ENCODE data around the gene PRKG1. TPM values are rescaled to one million over a fixed set of nuclear protein-coding genes. Genes with fewer than 3 reads are reported as not detected.

Gene PRKG1
- total and polyA plus RNA-seq, 2 experiments from 2014 or later: 10.7 to 21.8 TPM

GRCh38 chr10:51063659-51064535, 10.4 kb upstream of the PRKG1 start:
- H3K4me1 ChIP-seq (ENCODE audit: insufficient read depth): peaks cover 10% of the 10 kb centered on the region
- peak overlapping the region; percentile 31; the same call in 1 of the 2 replicates for H3K9ac ChIP-seq
- H4K20me1 ChIP-seq (ENCODE audit: insufficient read depth): no peaks in the 10 kb centered on the region
- no peak overlapping the region for H3K27ac ChIP-seq
- H3K9me3 ChIP-seq (ENCODE audit: low read depth): no peaks in the 10 kb centered on the region
- no peaks in the 10 kb centered on the region for H3K36me3 ChIP-seq (ENCODE audit: low read depth)
- H3K9me2 ChIP-seq (ENCODE audit: insufficient read depth): no peaks in the 10 kb centered on the region
- TF ChIP-seq EZH2 (IDR thresholded peaks at IDR 0.05; ENCODE audit: insufficient read depth, poor library complexity, severe bottlenecking): no peak
- no peak overlapping the region for H2AFZ ChIP-seq
- 0 to 4% methylated on average over 2 of the region's 2 CpGs for WGBS, 2 experiments (ENCODE audit: low coverage in 1 of 2, low lambda C conversion rate in 2 of 2, missing lambda C conversion rate in 2 of 2)
- H3K27me3 ChIP-seq (replicated peaks; ENCODE audit: insufficient read depth): no peaks in the 10 kb centered on the region
- peak overlapping the region; percentile 6 for H3K4me2 ChIP-seq (ENCODE audit: unreplicated experiment)
- no peak overlapping the region for H3K4me3 ChIP-seq
- peaks cover 51% of the 10 kb centered on the region; the same call in 1 of the 2 replicates for H3K79me2 ChIP-seq (ENCODE audit: insufficient read depth)
- in situ Hi-C loops (cut with MboI): loop anchor here (25.0 kb wide), 1 partner anchor 898 kb away; no protein-coding TSS in a partner anchor
- peaks cover 6% of the 10 kb centered on the region; the same call in 1 of the 2 replicates for H3F3A ChIP-seq (ENCODE audit: insufficient read depth)
- DNase-seq: peak; percentile 71

- Histone ChIP-seq H3K27ac (no peak overlapping the region), H2AFZ (no peak overlapping the region), H3K4me1 (ENCODE audit: insufficient read depth) (peaks cover 10% of the 10 kb centered on the region), H4K20me1 (ENCODE audit: insufficient read depth) (no peaks in the 10 kb centered on the region), H3K4me3 (no peak overlapping the region), H3F3A (ENCODE audit: insufficient read depth) (peaks cover 6% of the 10 kb centered on the region; the same call in 1 of the 2 replicates), H3K79me2 (ENCODE audit: insufficient read depth) (peaks cover 43% of the 10 kb centered on the region; the same call in 1 of the 2 replicates), H3K36me3 (ENCODE audit: low read depth) (no peaks in the 10 kb centered on the region), H3K9me3 (ENCODE audit: low read depth) (no peaks in the 10 kb centered on the region), H3K9me2 (ENCODE audit: insufficient read depth) (no peaks in the 10 kb centered on the region), H3K27me3 (replicated peaks; ENCODE audit: insufficient read depth) (no peaks in the 10 kb centered on the region), H3K9ac (no peak overlapping the region), H3K4me2 (ENCODE audit: unreplicated experiment) (no peak overlapping the region)
- TF ChIP-seq EZH2phosphoT487 (IDR thresholded peaks at IDR 0.05; ENCODE audit: insufficient read depth, low read depth) (no peak), EZH2 (IDR thresholded peaks at IDR 0.05; ENCODE audit: insufficient read depth, poor library complexity, severe bottlenecking) (no peak)
- DNase-seq: no peak
- WGBS, 2 experiments (ENCODE audit: low coverage in 1 of 2, low lambda C conversion rate in 2 of 2, missing lambda C conversion rate in 2 of 2): 78 to 88% methylated on average over 1 of the region's 1 CpG
- in situ Hi-C loops (cut with MboI): loop anchor here (25.0 kb wide), 1 partner anchor 896 kb away; no protein-coding TSS in a partner anchor
These were observed 8.1 kb upstream of the PRKG1 start for GRCh38 chr10:51066231-51066630.

- H2AFZ ChIP-seq: no peak overlapping the region
- H3K9ac ChIP-seq: no peak overlapping the region
- in situ Hi-C loops (cut with MboI): loop anchor here (25.0 kb wide), 1 partner anchor 890 kb away; no protein-coding TSS in a partner anchor
- no peak for TF ChIP-seq EZH2 (IDR thresholded peaks at IDR 0.05; ENCODE audit: insufficient read depth, poor library complexity, severe bottlenecking)
- TF ChIP-seq EZH2phosphoT487 (IDR thresholded peaks at IDR 0.05; ENCODE audit: insufficient read depth, low read depth): no peak
- no peaks in the 10 kb centered on the region for H3K9me2 ChIP-seq (ENCODE audit: insufficient read depth)
- H3K4me1 ChIP-seq (ENCODE audit: insufficient read depth): peaks cover 15% of the 10 kb centered on the region
- DNase-seq: no peak
- no peaks in the 10 kb centered on the region for H3K27me3 ChIP-seq (replicated peaks; ENCODE audit: insufficient read depth)
- no peak overlapping the region for H3K27ac ChIP-seq
- H3K4me2 ChIP-seq (ENCODE audit: unreplicated experiment): no peak overlapping the region
- H3K79me2 ChIP-seq (ENCODE audit: insufficient read depth): peaks cover 43% of the 10 kb centered on the region
- no peaks in the 10 kb centered on the region for H3K36me3 ChIP-seq (ENCODE audit: low read depth)
- no peaks in the 10 kb centered on the region for H4K20me1 ChIP-seq (ENCODE audit: insufficient read depth)
- H3K4me3 ChIP-seq: no peak overlapping the region
- no peaks in the 10 kb centered on the region for H3F3A ChIP-seq (ENCODE audit: insufficient read depth)
- H3K9me3 ChIP-seq (ENCODE audit: low read depth): no peaks in the 10 kb centered on the region
These were observed 2.1 kb upstream of the PRKG1 start for GRCh38 chr10:51072210-51072609.

- H3K9me2 ChIP-seq (ENCODE audit: insufficient read depth): no peaks in the 10 kb centered on the region
- H4K20me1 ChIP-seq (ENCODE audit: insufficient read depth): no peaks in the 10 kb centered on the region
- no peaks in the 10 kb centered on the region for H3K36me3 ChIP-seq (ENCODE audit: low read depth)
- peak overlapping the region; percentile 72 for H3K9ac ChIP-seq
- no peak overlapping the region for H3K27ac ChIP-seq
- H3K4me3 ChIP-seq: peak overlapping the region; percentile 83
- H3F3A ChIP-seq (ENCODE audit: insufficient read depth): no peaks in the 10 kb centered on the region
- in situ Hi-C loops (cut with MboI): loop anchor here (25.0 kb wide), 1 partner anchor 889 kb away; no protein-coding TSS in a partner anchor
- H3K4me1 ChIP-seq (ENCODE audit: insufficient read depth): peaks cover 15% of the 10 kb centered on the region
- WGBS, 2 experiments (ENCODE audit: low coverage in 1 of 2, low lambda C conversion rate in 2 of 2, missing lambda C conversion rate in 2 of 2): 77 to 78% methylated on average over 5 of the region's 5 CpGs
- no peaks in the 10 kb centered on the region for H3K9me3 ChIP-seq (ENCODE audit: low read depth)
- TF ChIP-seq EZH2 (IDR thresholded peaks at IDR 0.05; ENCODE audit: insufficient read depth, poor library complexity, severe bottlenecking) (no peak), EZH2phosphoT487 (IDR thresholded peaks at IDR 0.05; ENCODE audit: insufficient read depth, low read depth) (no peak)
- no peaks in the 10 kb centered on the region for H3K27me3 ChIP-seq (replicated peaks; ENCODE audit: insufficient read depth)
- peaks cover 36% of the 10 kb centered on the region for H3K79me2 ChIP-seq (ENCODE audit: insufficient read depth)
- peak overlapping the region; percentile 93 for H3K4me2 ChIP-seq (ENCODE audit: unreplicated experiment)
- peak overlapping the region; percentile 81 for H2AFZ ChIP-seq
- DNase-seq: no peak
These were observed 1.3 kb upstream of the PRKG1 start for GRCh38 chr10:51072921-51073434.

All from GM23248 (cell line).